T follicular helper cell (primary cell): ENCODE measurements around the gene RBAK.
"Not testable (repeated sequence)": the region's sequence is repeated elsewhere in the genome, so short reads cannot be mapped to it uniquely, and the experiment has no call there.

Experiments
- DNase-seq: peaks from one replicate; pipeline ENCODE4 v3.0.0-alpha.2; 2020; ENCODE audit warnings: low read depth
- total RNA-seq, 2 experiments: gene quantifications; one replicate each; lab custom pipeline; 2026; lab: John Stamatoyannopoulos, UW

RBAK gene
- total RNA-seq = 38.7 to 58.1 reads per million in 2 experiments

GRCh38 chr7:5045558-5046396 lies at the start of gene RBAK:
Gene RBAK (plus strand): TSS chr7:5045860. CDS start chr7:5048077, 2,217 bp downstream.
- DNase-seq = peak; percentile 79

- DNase-seq = no peak
These were observed 48.9 kb upstream of the RBAK start for GRCh38 chr7:4996696-4997222.

GRCh38 chr7:4998244-4998643 lies 47.4 kb upstream of the RBAK start:
- DNase-seq = no peak

- DNase-seq = no peak
These were observed 46.8 kb upstream of the RBAK start for GRCh38 chr7:4998910-4999309.

- no peak for DNase-seq
These were observed 46.2 kb upstream of the RBAK start for GRCh38 chr7:4999369-4999950.

- no peak for DNase-seq
These were observed 44.7 kb upstream of the RBAK start for GRCh38 chr7:5001003-5001402.

- DNase-seq = no peak
These were observed 43.7 kb upstream of the RBAK start for GRCh38 chr7:5001911-5002310.

- no peak for DNase-seq
These were observed 40.6 kb upstream of the RBAK start for GRCh38 chr7:5005066-5005465.

GRCh38 chr7:5012985-5013384 lies 32.7 kb upstream of the RBAK start:
- DNase-seq = no peak

GRCh38 chr7:5015936-5016335 lies 29.7 kb upstream of the RBAK start:
- not testable (repeated sequence) for DNase-seq

- DNase-seq = not testable (repeated sequence)
These were observed 28.0 kb upstream of the RBAK start for GRCh38 chr7:5017626-5018025.

- no peak for DNase-seq
These were observed 25.6 kb upstream of the RBAK start for GRCh38 chr7:5020098-5020497.

GRCh38 chr7:5020976-5021550 lies 24.6 kb upstream of the RBAK start:
- not testable (repeated sequence) for DNase-seq

- DNase-seq = not testable (repeated sequence)
These were observed 22.0 kb upstream of the RBAK start for GRCh38 chr7:5023626-5024025.

GRCh38 chr7:5027796-5028410 lies 17.8 kb upstream of the RBAK start:
- not testable (repeated sequence) for DNase-seq

GRCh38 chr7:5033186-5033585 lies 12.5 kb upstream of the RBAK start:
- DNase-seq = not testable (repeated sequence)

- DNase-seq = no peak
These were observed 10.4 kb upstream of the RBAK start for GRCh38 chr7:5035276-5035675.

- DNase-seq = no peak
These were observed 9.2 kb upstream of the RBAK start for GRCh38 chr7:5036446-5036845.

- no peak for DNase-seq
These were observed 4.6 kb upstream of the RBAK start for GRCh38 chr7:5041047-5041446.

- DNase-seq = no peak
These were observed 2.0 kb upstream of the RBAK start for GRCh38 chr7:5043661-5044060.

- DNase-seq = not testable (repeated sequence)
These were observed 705 bp downstream of the RBAK start for GRCh38 chr7:5046397-5046732.

- not testable (repeated sequence) for DNase-seq
These were observed 1.5 kb downstream of the RBAK start for GRCh38 chr7:5047127-5047526.
